ENCODE results near the gene SPEM2. TPM values are rescaled to one million over a fixed set of nuclear protein-coding genes. Genes with fewer than 3 reads are reported as not detected.

Gene SPEM2
- 0.15 TPM for total RNA-seq (ENCODE audit: unreplicated experiment)
- long read RNA-seq = 0 reads

- Mint-ChIP-seq H3K36me3 (ENCODE audit: low read depth, unreplicated experiment) (no peaks in the 10 kb centered on the region), H3K9me3 (ENCODE audit: unreplicated experiment) (no peaks in the 10 kb centered on the region), H3K27ac (ENCODE audit: unreplicated experiment) (no peak within 1 kb of the TSS), H3K4me3 (ENCODE audit: unreplicated experiment) (no peak within 1 kb of the TSS), H3K27me3 (ENCODE audit: unreplicated experiment) (peaks cover 9% of the 10 kb centered on the region), H3K4me1 (ENCODE audit: unreplicated experiment) (no peaks in the 10 kb centered on the region)
- no peak for DNase-seq (ENCODE audit: low spot score)
- no peak for TF ChIP-seq CTCF (IDR thresholded peaks at IDR 0.05; ENCODE audit: unreplicated experiment)
Observed at GRCh38 chr17:7425316-7425715, at the start of gene SPEM2. SPEM2 (plus strand) TSS chr17:7425616; CDS start chr17:7425689, 73 bp downstream.

GRCh38 chr17:7379134-7379533 is 46.3 kb upstream of the SPEM2 start:
- H3K9me3 Mint-ChIP-seq (ENCODE audit: unreplicated experiment) = no peaks in the 10 kb centered on the region
- peak overlapping the region; percentile 39 for H3K4me3 Mint-ChIP-seq (ENCODE audit: unreplicated experiment)

GRCh38 chr17:7380321-7380720 is 45.1 kb upstream of the SPEM2 start:
- H3K27me3 Mint-ChIP-seq (ENCODE audit: unreplicated experiment) = peaks cover 23% of the 10 kb centered on the region
- no peak for DNase-seq (ENCODE audit: low spot score)
- peak overlapping the region; percentile 86 for H3K4me3 Mint-ChIP-seq (ENCODE audit: unreplicated experiment)
- no peaks in the 10 kb centered on the region for H3K9me3 Mint-ChIP-seq (ENCODE audit: unreplicated experiment)
- TF ChIP-seq CTCF (IDR thresholded peaks at IDR 0.05; ENCODE audit: unreplicated experiment) = no peak
- H3K36me3 Mint-ChIP-seq (ENCODE audit: low read depth, unreplicated experiment) = peaks cover 7% of the 10 kb centered on the region
- H3K4me1 Mint-ChIP-seq (ENCODE audit: unreplicated experiment) = peaks cover 14% of the 10 kb centered on the region
- peak overlapping the region; percentile 73 for H3K27ac Mint-ChIP-seq (ENCODE audit: unreplicated experiment)

More at GRCh38 chr17:7379134-7379533, 46.3 kb upstream of the SPEM2 start:
- Mint-ChIP-seq H3K27ac (ENCODE audit: unreplicated experiment) (no peak overlapping the region), H3K27me3 (ENCODE audit: unreplicated experiment) (peaks cover 20% of the 10 kb centered on the region), H3K4me1 (ENCODE audit: unreplicated experiment) (peaks cover 10% of the 10 kb centered on the region), H3K36me3 (ENCODE audit: low read depth, unreplicated experiment) (peaks cover 7% of the 10 kb centered on the region)
- no peak for DNase-seq (ENCODE audit: low spot score)
- no peak for TF ChIP-seq CTCF (IDR thresholded peaks at IDR 0.05; ENCODE audit: unreplicated experiment)

- no peak for TF ChIP-seq CTCF (IDR thresholded peaks at IDR 0.05; ENCODE audit: unreplicated experiment)
- Mint-ChIP-seq H3K9me3 (ENCODE audit: unreplicated experiment) (no peaks in the 10 kb centered on the region), H3K36me3 (ENCODE audit: low read depth, unreplicated experiment) (peaks cover 10% of the 10 kb centered on the region), H3K4me3 (ENCODE audit: unreplicated experiment) (peak within 1 kb of the TSS; percentile 86), H3K4me1 (ENCODE audit: unreplicated experiment) (peaks cover 14% of the 10 kb centered on the region), H3K27me3 (ENCODE audit: unreplicated experiment) (peaks cover 28% of the 10 kb centered on the region), H3K27ac (ENCODE audit: unreplicated experiment) (peak within 1 kb of the TSS; percentile 73)
- DNase-seq (ENCODE audit: low spot score) = no peak
Observed at GRCh38 chr17:7380855-7381683, 44.3 kb upstream of the SPEM2 start, which contains the start of gene TNK1. TNK1 (plus strand) TSS chr17:7381089; CDS start chr17:7382927, 1,838 bp downstream.

- no peak for TF ChIP-seq CTCF (IDR thresholded peaks at IDR 0.05; ENCODE audit: unreplicated experiment)
- H3K4me3 Mint-ChIP-seq (ENCODE audit: unreplicated experiment) = no peak overlapping the region
- H3K36me3 Mint-ChIP-seq (ENCODE audit: low read depth, unreplicated experiment) = peaks cover 10% of the 10 kb centered on the region
- H3K4me1 Mint-ChIP-seq (ENCODE audit: unreplicated experiment) = peaks cover 14% of the 10 kb centered on the region
- H3K27me3 Mint-ChIP-seq (ENCODE audit: unreplicated experiment) = peaks cover 28% of the 10 kb centered on the region
- no peak overlapping the region for H3K27ac Mint-ChIP-seq (ENCODE audit: unreplicated experiment)
- DNase-seq (ENCODE audit: low spot score) = no peak
- H3K9me3 Mint-ChIP-seq (ENCODE audit: unreplicated experiment) = no peaks in the 10 kb centered on the region
Observed at GRCh38 chr17:7382901-7383300, 42.5 kb upstream of the SPEM2 start.

All from endothelial cell (in vitro differentiated cells).